ENCODE measurements around the gene CKB. TPM values are rescaled to one million over a fixed set of nuclear protein-coding genes. Genes with fewer than 3 reads are reported as not detected.
A peak's percentile ranks its signal among the peaks of the same experiment; 100 is the strongest.

Gene CKB
- total RNA-seq, 1 donor from 2014 or later: 178 TPM

GRCh38 chr14:103521951-103522563, 573 bp downstream of the CKB start:
- Histone ChIP-seq H3K4me2 (ENCODE audit: low read length) (peak overlapping the region; percentile 80), H3K27ac (ENCODE audit: low read depth, low read length) (no peak overlapping the region), H2AFZ (ENCODE audit: low read depth, low read length) (no peak overlapping the region), H3K9me3 (ENCODE audit: insufficient read depth, low read depth, low read length) (no peaks in the 10 kb centered on the region), H3K4me1 (ENCODE audit: insufficient read depth, low read length) (peaks cover 34% of the 10 kb centered on the region), H3K79me2 (ENCODE audit: insufficient read depth, low read length) (no peaks in the 10 kb centered on the region), H3K4me3 (ENCODE audit: insufficient read depth, low read depth, low read length) (peak overlapping the region; percentile 46), H3K9ac (ENCODE audit: low read length) (peak overlapping the region; percentile 23), H4K20me1 (ENCODE audit: insufficient read depth, low read length) (peaks cover 41% of the 10 kb centered on the region), H3K36me3 (ENCODE audit: insufficient read depth, low read length) (no peaks in the 10 kb centered on the region), H3K27me3 (ENCODE audit: insufficient read depth, low read length) (peaks cover 14% of the 10 kb centered on the region)
- Mint-ChIP-seq H3K27ac (ENCODE audit: unreplicated experiment) (no peak overlapping the region), H3K4me1 (ENCODE audit: low read depth, unreplicated experiment) (peaks cover 14% of the 10 kb centered on the region), H3K9me3 (ENCODE audit: unreplicated experiment) (no peaks in the 10 kb centered on the region), H3K27me3 (ENCODE audit: low read depth, unreplicated experiment) (peaks cover 6% of the 10 kb centered on the region), H3K4me3 (ENCODE audit: unreplicated experiment) (peak overlapping the region; percentile 74), H3K36me3 (ENCODE audit: low read depth, unreplicated experiment) (no peaks in the 10 kb centered on the region)
- no peak for FAIRE-seq
- DNase-seq (ENCODE audit: low read depth): no peak
- TF ChIP-seq EZH2 (IDR thresholded peaks at IDR 0.05; ENCODE audit: insufficient read depth, low read length) (peak; percentile 81), CTCF (IDR thresholded peaks at IDR 0.05; ENCODE audit: insufficient read depth, low read depth, low read length) (no peak)

GRCh38 chr14:103521438-103521950, 1.1 kb downstream of the CKB start:
- no peak overlapping the region for H3K9ac ChIP-seq (ENCODE audit: low read length)
- Mint-ChIP-seq H3K4me1 (ENCODE audit: low read depth, unreplicated experiment) (peaks cover 17% of the 10 kb centered on the region), H3K27ac (ENCODE audit: unreplicated experiment) (no peak overlapping the region), H3K4me3 (ENCODE audit: unreplicated experiment) (no peak overlapping the region), H3K36me3 (ENCODE audit: low read depth, unreplicated experiment) (no peaks in the 10 kb centered on the region), H3K9me3 (ENCODE audit: unreplicated experiment) (no peaks in the 10 kb centered on the region), H3K27me3 (ENCODE audit: low read depth, unreplicated experiment) (peaks cover 6% of the 10 kb centered on the region)
- no peak overlapping the region for H3K4me3 ChIP-seq (ENCODE audit: insufficient read depth, low read depth, low read length)
- TF ChIP-seq CTCF (IDR thresholded peaks at IDR 0.05; ENCODE audit: insufficient read depth, low read depth, low read length) (no peak), EZH2 (IDR thresholded peaks at IDR 0.05; ENCODE audit: insufficient read depth, low read length) (peak; percentile 70)
- DNase-seq (ENCODE audit: low read depth) (no peak), FAIRE-seq (no peak)
- peaks cover 14% of the 10 kb centered on the region for H3K27me3 ChIP-seq (ENCODE audit: insufficient read depth, low read length)
- H4K20me1 ChIP-seq (ENCODE audit: insufficient read depth, low read length): peaks cover 44% of the 10 kb centered on the region
- no peaks in the 10 kb centered on the region for H3K79me2 ChIP-seq (ENCODE audit: insufficient read depth, low read length)
- no peak overlapping the region for H2AFZ ChIP-seq (ENCODE audit: low read depth, low read length)
- no peak overlapping the region for H3K27ac ChIP-seq (ENCODE audit: low read depth, low read length)
- no peaks in the 10 kb centered on the region for H3K9me3 ChIP-seq (ENCODE audit: insufficient read depth, low read depth, low read length)
- peak overlapping the region; percentile 80 for H3K4me2 ChIP-seq (ENCODE audit: low read length)
- H3K4me1 ChIP-seq (ENCODE audit: insufficient read depth, low read length): peaks cover 34% of the 10 kb centered on the region
- no peaks in the 10 kb centered on the region for H3K36me3 ChIP-seq (ENCODE audit: insufficient read depth, low read length)

Measured in astrocyte (in vitro differentiated cells and primary cell).